Loucy (cell line): ENCODE data around the gene COL13A1.

Source experiments
- CTCF ChIP-seq: fragments of 200-600 bp; sonication (generic); conservative IDR thresholded peaks from 2 replicates; pipeline ENCODE4 v1.5.1; 2014; ENCODE audit warnings: mild to moderate bottlenecking, antibody characterized with exemption, low read length
- EZH2phosphoT487 ChIP-seq: fragments of 200-600 bp; IDR thresholded peaks from 2 replicates; pipeline ENCODE4 v1.6.1; 2018; ENCODE audit warnings: antibody characterized with exemption, mild to moderate bottlenecking, moderate library complexity, borderline replicate concordance

GRCh38 chr10:69976795-69977546, 175.3 kb downstream of the COL13A1 start:
- TF ChIP-seq CTCF (no peak), EZH2phosphoT487 (no peak)
